Measurements from ENCODE around the gene ABHD12.

GRCh38 chr20:25269057-25269832, 121.4 kb downstream of the ABHD12 start:
- TF ChIP-seq CTCF (IDR thresholded peaks at IDR 0.05) (no peak), EP300 (IDR thresholded peaks at IDR 0.05) (no peak), POLR2A (IDR thresholded peaks at IDR 0.05) (no peak), POLR2AphosphoS5 (IDR thresholded peaks at IDR 0.05) (no peak)
